Neutrophil (primary cell): Measurements from ENCODE around the gene LTN1.

Experiments used
- H3K27ac ChIP-seq: fragments of 200-600 bp; sonication (generic); 2 replicates; pipeline ENCODE4 v1.5.1; 2016; ENCODE audit warnings: mild to moderate bottlenecking, moderate library complexity
- H3K27me3 ChIP-seq: fragments of 200-600 bp; sonication (generic); 2 replicates; pipeline ENCODE4 v1.6.0; 2016; ENCODE audit warnings: mild to moderate bottlenecking
- H3K36me3 ChIP-seq: fragments of 200-600 bp; sonication (generic); 2 replicates; pipeline ENCODE4 v1.5.1; 2017
- H3K4me1 ChIP-seq, 2 experiments: fragments of 200-600 bp in 1 of 2; sonication (generic) in 1 of 2; 1 replicate in 1 of 2; 2 replicates in 1 of 2; pipeline versions ENCODE4 v1.5.1 to v1.6.1; 2013 to 2016; ENCODE audit warnings: low read depth in 1 of 2, low read length in 1 of 2, mild to moderate bottlenecking in 1 of 2, moderate library complexity in 1 of 2; ENCODE audit not compliant: control insufficient read depth in 1 of 2, insufficient read depth in 1 of 2
- H3K4me3 ChIP-seq, 2 experiments: fragments of 200-600 bp in 1 of 2; sonication (generic) in 1 of 2; 1 replicate in 1 of 2; 2 replicates in 1 of 2; pipeline ENCODE4 v1.5.1; 2013 to 2016; ENCODE audit warnings: low read depth in 1 of 2, low read length in 1 of 2, mild to moderate bottlenecking in 1 of 2, moderate library complexity in 1 of 2
- H3K9me3 ChIP-seq: fragments of 200-600 bp; sonication (generic); 2 replicates; pipeline ENCODE4 v1.5.1; 2016
- CTCF ChIP-seq: fragments of 200-600 bp; sonication (generic); IDR thresholded peaks from 2 replicates; pipeline ENCODE4 v1.5.1; 2016; ENCODE audit warnings: antibody characterized with exemption

LTN1 gene

GRCh38 chr21:29029524-29029923 is 36.8 kb upstream of the LTN1 start:
- Histone ChIP-seq H3K9me3 (no peaks in the 10 kb centered on the region), H3K4me1 (peaks cover 10 to 14% of the 10 kb centered on the region in 2 experiments), H3K36me3 (peaks cover 54% of the 10 kb centered on the region), H3K27ac (no peak overlapping the region), H3K27me3 (no peaks in the 10 kb centered on the region), H3K4me3 (no peak overlapping the region)
- TF ChIP-seq CTCF, result no peak

- TF ChIP-seq CTCF, result no peak
- Histone ChIP-seq H3K27ac (peak overlapping the region; percentile 97), H3K4me1 (peaks cover 14 to 21% of the 10 kb centered on the region in 2 experiments), H3K36me3 (peaks cover 18% of the 10 kb centered on the region), H3K4me3 (peak overlapping the region; percentile 78 to 87), H3K9me3 (no peaks in the 10 kb centered on the region), H3K27me3 (no peaks in the 10 kb centered on the region)
Measured at GRCh38 chr21:29025328-29025713, 32.6 kb upstream of the LTN1 start.

- H3K4me3 ChIP-seq, result peak within 1 kb of the TSS; percentile 78 to 87
- no peak for TF ChIP-seq CTCF
- H3K36me3 ChIP-seq, result peaks cover 11% of the 10 kb centered on the region
- H3K27ac ChIP-seq, result peak within 1 kb of the TSS; percentile 97
- no peaks in the 10 kb centered on the region for H3K27me3 ChIP-seq
- peaks cover 14 to 23% of the 10 kb centered on the region in 2 experiments for H3K4me1 ChIP-seq
- no peaks in the 10 kb centered on the region for H3K9me3 ChIP-seq
Measured at GRCh38 chr21:29024474-29025327, 32.0 kb upstream of the LTN1 start, which contains the start of gene USP16. Gene USP16, plus strand, starts transcription at chr21:29024668. Its CDS starts 3,246 bp downstream, at chr21:29027914.

- TF ChIP-seq CTCF, result no peak
- H3K4me1 ChIP-seq, result peaks cover 19 to 32% of the 10 kb centered on the region in 2 experiments
- no peak overlapping the region for H3K27ac ChIP-seq
- no peaks in the 10 kb centered on the region for H3K27me3 ChIP-seq
- H3K4me3 ChIP-seq, result no peak overlapping the region
- H3K36me3 ChIP-seq, result no peaks in the 10 kb centered on the region
- no peaks in the 10 kb centered on the region for H3K9me3 ChIP-seq
Measured at GRCh38 chr21:29022166-29022565, 29.5 kb upstream of the LTN1 start.

GRCh38 chr21:29018540-29018939 is 25.9 kb upstream of the LTN1 start:
- Histone ChIP-seq H3K9me3 (no peaks in the 10 kb centered on the region), H3K27me3 (no peaks in the 10 kb centered on the region), H3K4me1 (peaks cover 6 to 12% of the 10 kb centered on the region in 2 experiments), H3K27ac (peak overlapping the region; percentile 63), H3K4me3 (peak overlapping the region; percentile 77 to 96), H3K36me3 (no peaks in the 10 kb centered on the region)
- TF ChIP-seq CTCF, result no peak
